CD4-positive, alpha-beta T cell treated with Interleukin-15 for 1 hour (primary cell): ENCODE measurements around the gene RTL9.
"Not testable (repeated sequence)": the region's sequence is repeated elsewhere in the genome, so short reads cannot be mapped to it uniquely, and the experiment has no call there.

Source experiments
- DNase-seq: peaks from one replicate; pipeline ENCODE4 v3.0.0-alpha.2; 2020

RTL9 gene

GRCh38 chrX:110346681-110347080 lies 12.0 kb upstream of the RTL9 start:
- DNase-seq = no peak

- DNase-seq = no peak
Measured at GRCh38 chrX:110359273-110359672, 625 bp downstream of the RTL9 start.

GRCh38 chrX:110363244-110363643 lies 4.6 kb downstream of the RTL9 start:
- no peak for DNase-seq

- no peak for DNase-seq
Measured at GRCh38 chrX:110373310-110373709, 14.7 kb downstream of the RTL9 start.

- no peak for DNase-seq
Measured at GRCh38 chrX:110374559-110374958, 15.9 kb downstream of the RTL9 start.

GRCh38 chrX:110381216-110381615 lies 22.6 kb downstream of the RTL9 start:
- DNase-seq = no peak

GRCh38 chrX:110383414-110383813 lies 24.8 kb downstream of the RTL9 start:
- DNase-seq = no peak

- no peak for DNase-seq
Measured at GRCh38 chrX:110384490-110384889, 25.8 kb downstream of the RTL9 start.

GRCh38 chrX:110389570-110389969 lies 30.9 kb downstream of the RTL9 start:
- DNase-seq = no peak

GRCh38 chrX:110391086-110391485 lies 32.4 kb downstream of the RTL9 start:
- no peak for DNase-seq

GRCh38 chrX:110394651-110395050 lies 36.0 kb downstream of the RTL9 start:
- DNase-seq = no peak

- no peak for DNase-seq
Measured at GRCh38 chrX:110395877-110396276, 37.2 kb downstream of the RTL9 start.

- no peak for DNase-seq
Measured at GRCh38 chrX:110396735-110397134, 38.1 kb downstream of the RTL9 start.

- DNase-seq = no peak
Measured at GRCh38 chrX:110397339-110397738, 38.7 kb downstream of the RTL9 start.

- DNase-seq = no peak
Measured at GRCh38 chrX:110397904-110398303, 39.3 kb downstream of the RTL9 start.

- no peak for DNase-seq
Measured at GRCh38 chrX:110399497-110399896, 40.8 kb downstream of the RTL9 start.

GRCh38 chrX:110399966-110400365 lies 41.3 kb downstream of the RTL9 start:
- no peak for DNase-seq

- DNase-seq = no peak
Measured at GRCh38 chrX:110401135-110401534, 42.5 kb downstream of the RTL9 start.

GRCh38 chrX:110402091-110402849 lies 43.6 kb downstream of the RTL9 start:
- no peak for DNase-seq

GRCh38 chrX:110402850-110403221 lies 44.2 kb downstream of the RTL9 start:
- DNase-seq = no peak

- DNase-seq = no peak
Measured at GRCh38 chrX:110403441-110404238, 45.0 kb downstream of the RTL9 start.

GRCh38 chrX:110404376-110404775 lies 45.7 kb downstream of the RTL9 start:
- no peak for DNase-seq

GRCh38 chrX:110406250-110406649 lies 47.6 kb downstream of the RTL9 start:
- DNase-seq = not testable (repeated sequence)

- DNase-seq = no peak
Measured at GRCh38 chrX:110406822-110407221, 48.2 kb downstream of the RTL9 start.
